Loucy (cell line): Measurements from ENCODE around the gene FTO.

Experiments
- H2AFZ ChIP-seq: fragments of 200-600 bp; sonication (generic); 2 replicates; pipeline ENCODE4 v1.6.0; 2016; ENCODE audit warnings: antibody characterized with exemption, mild to moderate bottlenecking, low read length, moderate library complexity
- H3F3A ChIP-seq: fragments of 200-600 bp; 2 replicates; pipeline ENCODE4 v1.6.0; 2016; ENCODE audit warnings: antibody characterized with exemption, low read depth, mild to moderate bottlenecking
- H3K27me3 ChIP-seq: fragments of 200-600 bp; sonication (generic); 2 replicates; pipeline ENCODE4 v1.6.1; 2014; ENCODE audit warnings: low read length, mild to moderate bottlenecking; ENCODE audit not compliant: insufficient read depth, poor library complexity, severe bottlenecking
- H3K36me3 ChIP-seq: fragments of 200-600 bp; sonication (generic); 2 replicates; pipeline ENCODE4 v1.6.1; 2016; ENCODE audit warnings: low read length; ENCODE audit not compliant: insufficient read depth
- H3K4me1 ChIP-seq: fragments of 200-600 bp; sonication (generic); 2 replicates; pipeline ENCODE4 v1.5.1; 2014; ENCODE audit warnings: low read length, mild to moderate bottlenecking; ENCODE audit not compliant: insufficient read depth, poor library complexity, severe bottlenecking
- H3K4me2 ChIP-seq: fragments of 200-600 bp; sonication (generic); 2 replicates; pipeline ENCODE4 v1.6.0; 2014; ENCODE audit warnings: antibody characterized with exemption, low read length, low read depth, mild to moderate bottlenecking; ENCODE audit not compliant: poor library complexity, severe bottlenecking
- H3K4me3 ChIP-seq: fragments of 200-600 bp; sonication (generic); 2 replicates; pipeline ENCODE4 v1.5.1; 2014; ENCODE audit warnings: low read length, mild to moderate bottlenecking, mixed read lengths; ENCODE audit not compliant: poor library complexity, severe bottlenecking
- H3K79me2 ChIP-seq: fragments of 200-600 bp; sonication (generic); 2 replicates; pipeline ENCODE4 v1.6.1; 2014; ENCODE audit warnings: low read length; ENCODE audit not compliant: insufficient read depth
- H3K9ac ChIP-seq: fragments of 200-600 bp; sonication (generic); 2 replicates; pipeline ENCODE4 v1.6.0; 2014; ENCODE audit warnings: mild to moderate bottlenecking, low read depth, low read length, moderate library complexity; ENCODE audit not compliant: poor library complexity, severe bottlenecking
- H3K9me2 ChIP-seq: fragments of 200-600 bp; sonication (generic); replicated peaks from 2 replicates; pipeline ENCODE4 v1.6.1; 2016; ENCODE audit warnings: low read depth, low read length, mixed read lengths
- H3K9me3 ChIP-seq: fragments of 200-600 bp; sonication (generic); 2 replicates; pipeline ENCODE4 v1.6.1; 2014; ENCODE audit warnings: mild to moderate bottlenecking, antibody characterized with exemption, low read length, low read depth; ENCODE audit not compliant: insufficient read depth
- H4K20me1 ChIP-seq: fragments of 200-600 bp; sonication (generic); 2 replicates; pipeline ENCODE4 v1.6.0; 2014; ENCODE audit warnings: antibody characterized with exemption, low read length, mild to moderate bottlenecking; ENCODE audit not compliant: insufficient read depth, poor library complexity, severe bottlenecking
- EZH2phosphoT487 ChIP-seq: fragments of 200-600 bp; IDR thresholded peaks from 2 replicates; pipeline ENCODE4 v1.6.1; 2018; ENCODE audit warnings: antibody characterized with exemption, mild to moderate bottlenecking, moderate library complexity, borderline replicate concordance
- TF ChIP-seq, protein P1 (sequence below): fragments of 200-600 bp; sonication (generic); conservative IDR thresholded peaks from 2 replicates; pipeline ENCODE4 v1.5.1; 2014; ENCODE audit warnings: mild to moderate bottlenecking, antibody characterized with exemption, low read length

FTO gene

DNA sequence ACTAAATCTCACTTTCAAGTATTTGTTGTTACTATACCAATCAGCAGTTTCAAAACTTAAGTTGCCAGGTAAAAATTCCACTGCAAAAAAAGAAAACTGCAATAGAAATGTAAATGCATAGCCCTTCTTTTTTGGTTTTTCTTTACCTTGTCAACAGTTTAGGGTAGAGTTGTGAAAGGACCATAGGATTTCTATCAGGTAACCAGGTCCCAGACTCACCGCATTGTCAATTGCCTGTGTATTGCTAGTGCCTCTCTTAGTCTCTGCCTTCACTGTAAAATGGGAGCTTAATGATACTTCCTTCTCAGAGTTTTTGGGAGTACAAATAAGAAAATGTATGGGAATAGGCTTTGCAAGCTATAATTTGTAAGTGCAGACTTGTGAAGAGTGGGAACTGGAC lies 145.0 kb downstream of the FTO start:
- H3K79me2 ChIP-seq, result no peaks in the 10 kb centered on the region
- H3K4me2 ChIP-seq, result peak overlapping the region; percentile 60
- no peak overlapping the region for H2AFZ ChIP-seq
- H4K20me1 ChIP-seq, result no peaks in the 10 kb centered on the region
- TF ChIP-seq, protein P1, sequence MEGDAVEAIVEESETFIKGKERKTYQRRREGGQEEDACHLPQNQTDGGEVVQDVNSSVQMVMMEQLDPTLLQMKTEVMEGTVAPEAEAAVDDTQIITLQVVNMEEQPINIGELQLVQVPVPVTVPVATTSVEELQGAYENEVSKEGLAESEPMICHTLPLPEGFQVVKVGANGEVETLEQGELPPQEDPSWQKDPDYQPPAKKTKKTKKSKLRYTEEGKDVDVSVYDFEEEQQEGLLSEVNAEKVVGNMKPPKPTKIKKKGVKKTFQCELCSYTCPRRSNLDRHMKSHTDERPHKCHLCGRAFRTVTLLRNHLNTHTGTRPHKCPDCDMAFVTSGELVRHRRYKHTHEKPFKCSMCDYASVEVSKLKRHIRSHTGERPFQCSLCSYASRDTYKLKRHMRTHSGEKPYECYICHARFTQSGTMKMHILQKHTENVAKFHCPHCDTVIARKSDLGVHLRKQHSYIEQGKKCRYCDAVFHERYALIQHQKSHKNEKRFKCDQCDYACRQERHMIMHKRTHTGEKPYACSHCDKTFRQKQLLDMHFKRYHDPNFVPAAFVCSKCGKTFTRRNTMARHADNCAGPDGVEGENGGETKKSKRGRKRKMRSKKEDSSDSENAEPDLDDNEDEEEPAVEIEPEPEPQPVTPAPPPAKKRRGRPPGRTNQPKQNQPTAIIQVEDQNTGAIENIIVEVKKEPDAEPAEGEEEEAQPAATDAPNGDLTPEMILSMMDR, result no peak
- TF ChIP-seq EZH2phosphoT487, result no peak
- no peaks in the 10 kb centered on the region for H3K27me3 ChIP-seq
- peak overlapping the region; percentile 39 for H3K4me3 ChIP-seq
- no peaks in the 10 kb centered on the region for H3K9me2 ChIP-seq
- no peaks in the 10 kb centered on the region for H3K36me3 ChIP-seq
- no peaks in the 10 kb centered on the region for H3K9me3 ChIP-seq
- no peak overlapping the region for H3K9ac ChIP-seq
- H3K4me1 ChIP-seq, result peaks cover 48% of the 10 kb centered on the region
- H3F3A ChIP-seq, result no peaks in the 10 kb centered on the region

DNA sequence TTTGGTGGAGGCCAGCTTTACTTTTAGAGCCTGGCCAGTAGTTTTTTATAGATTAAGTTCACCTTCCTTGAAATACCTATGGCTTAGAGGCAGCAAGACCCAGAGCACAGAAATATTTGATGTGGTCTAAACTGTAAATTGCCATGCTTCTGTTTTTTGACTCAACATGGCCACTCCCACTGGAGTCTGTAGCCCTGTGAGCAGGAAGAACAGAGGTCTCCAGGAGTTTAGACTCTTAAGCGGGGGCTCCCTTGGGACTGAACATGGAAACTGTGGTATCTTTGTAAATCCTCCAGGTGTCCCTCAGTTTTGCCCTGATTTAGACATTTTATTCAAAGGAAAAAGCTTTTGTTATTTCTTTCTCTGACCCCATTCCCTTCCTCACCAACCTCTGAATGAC lies 145.6 kb downstream of the FTO start:
- H3K4me3 ChIP-seq, result peak overlapping the region; percentile 39
- no peaks in the 10 kb centered on the region for H3K9me2 ChIP-seq
- H3K9ac ChIP-seq, result peak overlapping the region; percentile 18
- no peaks in the 10 kb centered on the region for H3K27me3 ChIP-seq
- H3F3A ChIP-seq, result no peaks in the 10 kb centered on the region
- H3K4me1 ChIP-seq, result peaks cover 48% of the 10 kb centered on the region
- H4K20me1 ChIP-seq, result no peaks in the 10 kb centered on the region
- no peak overlapping the region for H2AFZ ChIP-seq
- peaks cover 3% of the 10 kb centered on the region; the same call in 1 of the 2 replicates for H3K9me3 ChIP-seq
- no peaks in the 10 kb centered on the region for H3K36me3 ChIP-seq
- H3K4me2 ChIP-seq, result peak overlapping the region; percentile 60
- TF ChIP-seq, protein P1, result no peak
- no peak for TF ChIP-seq EZH2phosphoT487
- H3K79me2 ChIP-seq, result no peaks in the 10 kb centered on the region

DNA sequence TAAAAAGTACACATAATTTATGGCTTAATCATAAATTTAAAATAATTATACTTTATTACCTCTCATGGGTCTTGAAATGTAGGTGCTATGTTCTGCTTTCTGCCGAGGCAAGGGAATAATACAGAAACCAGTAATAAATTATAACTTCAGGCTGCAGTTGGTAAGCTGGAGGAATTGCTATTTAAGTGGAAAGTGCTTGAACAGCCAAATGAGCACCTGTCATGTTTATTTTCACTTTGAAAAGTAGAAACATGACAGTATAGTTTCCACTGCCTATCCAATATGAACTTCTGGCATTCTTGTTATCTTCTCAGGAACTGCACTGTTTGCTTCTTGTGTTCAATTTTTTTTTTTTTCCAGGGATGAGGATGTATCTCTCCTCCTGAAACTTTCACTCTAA lies 146.0 kb downstream of the FTO start:
- Histone ChIP-seq H3K79me2 (no peaks in the 10 kb centered on the region), H3K36me3 (no peaks in the 10 kb centered on the region), H4K20me1 (no peaks in the 10 kb centered on the region), H3K4me2 (peak overlapping the region; percentile 60), H3K9ac (peak overlapping the region; percentile 18), H2AFZ (no peak overlapping the region), H3K9me3 (peaks cover 3% of the 10 kb centered on the region; the same call in 1 of the 2 replicates), H3K4me1 (peaks cover 44% of the 10 kb centered on the region), H3K27me3 (no peaks in the 10 kb centered on the region), H3K9me2 (no peaks in the 10 kb centered on the region), H3F3A (no peaks in the 10 kb centered on the region), H3K4me3 (peak overlapping the region; percentile 39)
- TF ChIP-seq, protein P1, result no peak
- no peak for TF ChIP-seq EZH2phosphoT487
